Regular cardiac myocyte (primary cell): ENCODE measurements around the gene LSS. TPM values are rescaled to one million over a fixed set of nuclear protein-coding genes. Genes with fewer than 3 reads are reported as not detected.

Experiments used
- total RNA-seq: library from RNA; depleted of rRNA; stranded (reverse); fragments of >200 nt; gene quantifications from 2 replicates; pipeline ENCODE4 v1.2.3, GENCODE V29; 2014

The LSS gene
- total RNA-seq: 41.6 and 58.9 TPM in 2 replicates

DNA sequence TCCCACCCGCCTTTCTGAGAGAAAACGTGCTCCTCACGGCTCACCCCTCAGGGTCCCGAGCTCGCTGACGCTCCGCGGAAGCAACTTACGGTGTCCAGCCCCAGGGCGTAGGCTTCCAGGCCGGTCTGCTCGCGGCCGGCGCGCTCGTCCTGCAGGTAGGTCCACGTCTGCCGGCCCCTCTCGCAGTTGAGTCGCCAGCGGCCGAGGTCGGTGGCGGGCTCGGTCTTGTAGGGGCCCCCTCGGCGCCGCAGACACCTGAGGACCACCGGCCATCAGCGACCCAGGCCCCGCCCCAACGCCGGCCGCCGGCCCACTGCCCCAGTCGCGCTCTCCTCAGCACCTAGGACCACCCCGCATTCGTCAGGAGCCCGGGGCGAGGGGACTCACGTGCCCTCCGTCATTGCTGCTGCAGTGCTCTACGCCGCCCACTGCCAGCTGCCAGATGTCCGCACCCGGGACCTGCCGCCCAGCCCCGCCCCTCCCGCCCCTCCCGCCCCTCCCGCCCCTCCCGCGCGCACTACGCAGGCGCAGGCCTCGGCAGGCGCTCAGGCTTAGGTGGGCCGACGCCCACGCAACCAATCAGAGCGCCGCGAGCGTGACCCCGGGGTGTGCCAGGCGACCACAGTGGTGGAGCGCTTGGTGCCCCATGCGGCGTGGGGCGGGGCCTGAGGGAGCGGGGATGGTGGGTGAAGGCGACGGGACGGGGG is at the start of gene LSS:
Gene LSS, minus strand, starts transcription at position 430 of the 707 bp plus-strand sequence. Its CDS starts 29 bp downstream, at position 401.

DNA sequence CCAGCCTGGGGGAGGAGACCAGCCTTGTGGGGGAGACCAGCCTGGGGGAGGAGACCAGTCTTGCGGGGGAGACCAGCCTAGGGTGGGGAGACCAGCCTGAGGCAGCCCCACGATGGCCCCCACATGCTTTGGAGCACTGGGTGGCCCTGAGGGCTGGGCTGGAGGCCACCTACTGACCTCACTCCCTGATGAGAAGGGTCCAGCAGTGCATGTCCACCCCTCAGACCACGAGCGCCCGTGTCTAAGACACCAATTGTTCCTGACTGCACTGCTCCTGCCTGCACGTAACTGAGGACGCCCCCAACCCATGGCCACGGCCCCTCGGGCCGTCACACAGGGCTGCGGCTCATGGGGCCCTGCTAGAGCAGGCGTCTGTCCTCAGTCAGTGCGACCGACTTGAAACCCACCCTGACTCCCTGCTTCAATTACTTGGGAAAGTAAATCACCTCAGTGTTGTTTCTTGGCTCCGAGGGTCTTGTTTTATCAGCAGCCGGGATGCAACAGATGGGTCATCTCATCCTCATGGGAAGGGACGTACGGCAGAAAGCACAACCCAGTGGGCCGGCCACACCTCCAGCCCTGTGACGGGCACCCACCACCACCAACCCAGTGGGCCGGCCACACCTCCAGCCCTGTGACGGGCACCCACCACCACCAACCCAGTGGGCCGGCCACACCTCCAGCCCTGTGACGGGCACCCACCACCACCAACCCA is 44.5 kb downstream of the LSS start, which contains the start of gene SPATC1L:
Gene SPATC1L, minus strand, starts transcription at position 550 of the 715 bp plus-strand sequence. CDS start 1,643 bp downstream, outside the sequence.

DNA sequence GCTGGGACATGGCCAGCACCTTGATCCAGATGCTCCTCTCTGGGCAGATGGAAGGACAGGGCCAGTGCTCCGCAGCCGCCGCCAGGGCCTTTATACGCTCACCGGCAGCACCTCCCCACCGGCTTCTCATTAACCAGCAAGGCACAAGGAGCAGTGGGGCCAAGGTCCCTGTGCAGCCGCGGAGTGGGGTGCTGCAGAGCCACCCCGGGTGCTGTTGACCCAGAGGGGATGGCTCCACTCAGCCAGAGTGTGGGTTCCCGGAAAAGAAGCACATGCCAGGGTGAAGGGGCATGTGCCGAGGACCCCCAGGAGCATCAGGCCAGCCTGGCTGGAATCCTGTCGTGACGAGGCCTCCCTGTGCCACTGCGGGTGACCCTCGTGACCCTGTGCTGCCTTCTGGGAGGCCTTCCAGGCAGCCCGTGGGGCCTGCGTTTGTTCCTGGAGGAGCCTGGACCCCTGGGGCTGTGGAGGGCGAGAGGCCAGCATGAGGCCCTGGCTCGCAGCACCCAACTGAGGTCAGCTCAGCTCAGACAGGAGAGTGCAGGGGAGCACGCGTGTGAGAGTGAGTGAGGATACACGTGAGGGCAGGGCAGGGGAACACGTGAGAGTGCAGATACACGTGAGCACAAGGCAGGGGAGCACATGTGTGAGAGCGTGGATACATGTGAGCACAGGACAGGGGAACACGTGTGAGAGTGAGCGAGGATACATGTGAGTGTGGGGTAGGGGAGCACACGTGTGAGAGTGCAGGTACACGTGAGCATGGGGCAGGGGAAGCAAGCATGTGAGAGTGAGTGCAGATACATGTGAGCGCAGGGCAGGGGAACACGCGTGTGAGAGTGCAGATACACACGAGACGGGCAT is 72.8 kb downstream of the LSS start, which contains the start of gene FTCD:
Gene FTCD, minus strand, starts transcription at position 66 of the 864 bp plus-strand sequence. Its CDS starts 56 bp downstream, at position 10.

Other genes with a start within 250 kb of the LSS start
- gene COL6A1, start 247.0 kb downstream of the LSS start, total RNA-seq: 809 and 1,625 TPM in 2 replicates
- 673 and 1,285 TPM in 2 replicates for gene COL6A2, start 130.7 kb downstream of the LSS start, total RNA-seq
- 0.19 and 0.28 TPM in 2 replicates for gene FTCD, start 73.2 kb downstream of the LSS start, total RNA-seq
- gene SPATC1L, start 44.3 kb downstream of the LSS start, total RNA-seq: 2.8 and 3.8 TPM in 2 replicates
- 53.3 and 197 TPM in 2 replicates for gene MCM3AP, start 56.8 kb upstream of the LSS start, total RNA-seq
- 11.1 and 16.3 TPM in 2 replicates for gene YBEY, start 57.6 kb upstream of the LSS start, total RNA-seq
- gene C21orf58, start 95.1 kb upstream of the LSS start, total RNA-seq: 2.5 and 6.9 TPM in 2 replicates
- 16.6 and 24.5 TPM in 2 replicates for gene PCNT, start 95.4 kb upstream of the LSS start, total RNA-seq
- gene DIP2A, start 230.1 kb upstream of the LSS start, total RNA-seq: 19.2 and 20.9 TPM in 2 replicates